ENCODE results near the gene SLC20A1.
"Not testable (repeated sequence)": the region's sequence is repeated elsewhere in the genome, so short reads cannot be mapped to it uniquely, and the experiment has no call there.

Gene SLC20A1, protein sequence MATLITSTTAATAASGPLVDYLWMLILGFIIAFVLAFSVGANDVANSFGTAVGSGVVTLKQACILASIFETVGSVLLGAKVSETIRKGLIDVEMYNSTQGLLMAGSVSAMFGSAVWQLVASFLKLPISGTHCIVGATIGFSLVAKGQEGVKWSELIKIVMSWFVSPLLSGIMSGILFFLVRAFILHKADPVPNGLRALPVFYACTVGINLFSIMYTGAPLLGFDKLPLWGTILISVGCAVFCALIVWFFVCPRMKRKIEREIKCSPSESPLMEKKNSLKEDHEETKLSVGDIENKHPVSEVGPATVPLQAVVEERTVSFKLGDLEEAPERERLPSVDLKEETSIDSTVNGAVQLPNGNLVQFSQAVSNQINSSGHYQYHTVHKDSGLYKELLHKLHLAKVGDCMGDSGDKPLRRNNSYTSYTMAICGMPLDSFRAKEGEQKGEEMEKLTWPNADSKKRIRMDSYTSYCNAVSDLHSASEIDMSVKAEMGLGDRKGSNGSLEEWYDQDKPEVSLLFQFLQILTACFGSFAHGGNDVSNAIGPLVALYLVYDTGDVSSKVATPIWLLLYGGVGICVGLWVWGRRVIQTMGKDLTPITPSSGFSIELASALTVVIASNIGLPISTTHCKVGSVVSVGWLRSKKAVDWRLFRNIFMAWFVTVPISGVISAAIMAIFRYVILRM

DNA sequence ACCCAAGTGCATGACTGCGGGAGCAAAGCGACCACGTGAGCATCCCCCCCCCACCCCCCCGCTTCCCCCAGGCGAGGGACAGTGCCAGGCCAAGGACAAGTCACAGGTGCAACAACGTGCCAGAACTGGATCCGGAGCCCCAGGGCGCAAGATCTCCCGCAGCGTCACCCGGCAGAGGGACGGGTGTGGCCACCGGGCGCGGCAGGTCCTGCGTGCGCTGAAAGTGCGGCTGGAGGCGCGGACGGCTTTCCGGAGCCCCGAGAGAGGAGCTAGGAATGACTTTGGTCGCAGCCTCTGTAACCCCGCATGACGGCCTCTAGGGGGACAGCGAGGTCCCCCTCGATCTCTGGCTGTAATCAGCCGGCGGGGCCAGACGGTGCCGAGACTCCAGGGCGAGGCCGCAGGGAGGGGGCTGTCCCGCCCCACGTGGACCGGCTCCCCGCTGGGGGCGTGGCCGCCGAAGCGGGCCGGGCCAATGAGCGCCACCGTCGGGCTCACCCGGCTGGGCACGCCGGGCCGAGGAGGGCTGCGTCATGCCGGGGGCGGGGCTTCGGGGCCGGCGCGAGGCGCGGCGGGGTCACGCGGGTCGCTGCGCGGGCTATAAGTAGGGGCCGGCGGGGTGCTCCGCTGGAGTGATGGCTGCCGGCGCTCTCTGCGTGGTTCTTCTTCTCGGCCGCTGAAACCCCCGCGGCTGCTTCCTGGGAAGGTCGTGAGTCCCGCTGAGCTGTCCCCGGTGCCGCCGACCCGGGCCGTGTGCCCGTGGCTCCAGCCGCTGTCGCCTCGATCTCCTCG lies at the start of gene SLC20A1:
SLC20A1 (plus strand) TSS at position 630 of the 792 bp plus-strand sequence. CDS start 890 bp downstream, outside the sequence.
- DNase-seq, result peak; percentile 93

- no peak for DNase-seq
Observed at GRCh38 chr2:112597537-112598322, 48.0 kb upstream of the SLC20A1 start.

- DNase-seq, result no peak
Observed at GRCh38 chr2:112600634-112601033, 45.1 kb upstream of the SLC20A1 start.

DNA sequence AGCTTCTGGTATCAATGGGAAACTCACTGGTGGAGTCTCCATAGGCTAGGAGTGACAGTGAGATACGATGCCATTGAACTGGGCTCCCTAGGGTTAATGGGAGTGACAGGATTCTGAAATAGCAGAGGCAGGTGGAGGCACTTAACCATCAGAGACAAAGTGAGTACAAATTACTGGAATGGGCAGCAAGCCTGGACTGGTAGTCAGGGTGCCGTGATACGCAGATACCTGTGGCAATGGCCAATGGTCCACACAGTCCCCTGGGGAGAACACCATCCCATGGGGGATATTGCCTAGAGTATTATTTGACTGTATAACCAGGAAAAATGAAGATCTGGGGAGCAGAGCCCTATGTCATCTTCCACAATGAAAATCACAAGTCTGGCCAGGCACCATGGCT lies 44.0 kb upstream of the SLC20A1 start:
- no peak for DNase-seq

DNA sequence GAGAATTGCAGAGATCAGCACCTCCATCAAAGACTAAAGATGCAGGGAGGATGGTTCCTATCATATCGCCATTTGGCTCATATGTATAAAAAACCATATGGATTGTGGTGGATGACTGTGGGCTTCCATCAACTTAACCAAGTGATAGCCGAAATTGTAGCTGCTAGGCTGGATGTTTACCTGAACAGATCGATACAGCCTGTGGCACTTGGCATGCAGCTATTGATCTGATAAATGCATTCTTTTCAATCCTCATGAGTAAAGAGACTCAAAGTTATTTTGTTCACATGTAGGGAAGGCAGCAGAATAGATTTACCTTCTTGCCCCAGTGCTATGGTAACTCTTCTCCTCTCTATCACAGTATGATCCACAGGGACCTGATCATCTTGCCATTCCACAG lies 42.8 kb upstream of the SLC20A1 start:
- DNase-seq, result no peak

- DNase-seq, result no peak
Observed at GRCh38 chr2:112603731-112604130, 42.0 kb upstream of the SLC20A1 start.

GRCh38 chr2:112604952-112605351 lies 40.8 kb upstream of the SLC20A1 start:
- no peak for DNase-seq

- no peak for DNase-seq
Observed at GRCh38 chr2:112605926-112606325, 39.8 kb upstream of the SLC20A1 start.

DNA sequence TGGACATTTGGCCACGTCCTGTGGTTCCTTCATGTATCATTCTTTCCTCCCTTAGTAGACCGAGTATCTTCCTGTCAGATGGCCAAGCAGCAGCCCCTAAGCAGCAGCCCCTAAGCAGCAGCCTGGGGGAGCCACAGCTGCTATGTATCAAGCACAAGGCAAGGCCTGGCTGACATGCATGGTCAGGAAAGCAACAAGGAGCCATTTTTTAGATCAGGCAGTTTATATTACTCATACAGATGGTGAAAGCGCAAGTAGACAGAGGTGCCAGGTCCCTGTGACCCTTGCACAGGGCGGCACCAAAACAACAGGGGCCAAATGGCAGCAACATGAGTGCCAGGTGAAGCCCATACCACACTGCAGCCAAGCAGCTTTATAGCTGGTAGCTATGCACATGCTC lies 39.2 kb upstream of the SLC20A1 start:
- no peak for DNase-seq

DNA sequence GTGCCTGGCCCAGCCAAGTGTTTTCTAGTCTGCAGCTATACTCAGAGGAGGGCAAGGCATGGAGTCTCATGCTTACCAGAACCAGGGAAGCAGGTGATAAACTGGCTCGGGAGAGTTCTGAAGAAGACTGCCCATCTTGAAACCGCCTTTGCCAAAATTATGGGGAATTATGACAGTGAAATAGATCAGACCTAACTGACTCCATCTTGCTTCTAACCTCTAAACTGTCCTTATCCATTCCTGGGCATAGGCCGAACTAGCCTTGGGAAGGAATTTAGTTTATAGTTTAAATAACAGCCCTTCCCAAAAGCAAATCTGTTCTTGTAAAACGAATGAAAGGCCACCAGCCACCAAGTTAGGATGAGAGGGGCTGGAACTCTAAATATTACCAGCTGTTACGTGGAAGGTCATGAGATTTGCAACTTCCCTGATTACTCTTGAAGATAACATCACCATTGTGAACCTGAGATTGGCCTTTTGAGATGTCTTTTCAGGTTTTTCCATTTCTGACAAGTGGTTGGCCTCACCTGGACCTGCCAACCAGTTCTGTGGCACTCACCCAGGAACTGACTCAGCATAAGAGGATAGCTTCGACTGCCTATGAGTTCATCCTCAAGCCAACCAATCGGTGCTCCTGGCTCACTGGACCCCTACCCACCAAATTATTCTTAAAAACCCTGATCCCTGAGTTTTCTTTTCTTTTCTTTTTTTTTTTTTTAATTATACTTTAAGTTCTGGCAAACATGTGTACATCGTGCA lies 37.9 kb upstream of the SLC20A1 start:
- DNase-seq, result no peak

DNA sequence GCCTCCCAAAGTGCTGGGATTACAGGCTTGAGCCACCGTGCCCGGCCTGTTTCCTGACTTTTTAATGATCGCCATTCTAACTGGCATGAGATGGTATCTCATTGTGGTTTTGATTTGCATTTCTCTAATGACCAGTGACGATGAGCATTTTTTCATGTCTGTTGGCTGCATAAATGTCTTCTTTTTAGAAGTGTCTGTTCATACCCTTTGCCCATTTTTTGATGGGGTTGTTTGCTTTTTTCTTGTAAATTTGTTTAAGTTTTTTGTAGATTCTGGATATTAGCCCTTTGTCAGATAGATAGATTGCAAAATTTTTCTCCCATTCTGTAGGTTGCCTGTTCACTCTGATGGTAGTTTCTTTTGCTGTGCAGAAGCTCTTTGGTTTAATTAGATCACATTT lies 36.4 kb upstream of the SLC20A1 start:
- DNase-seq, result not testable (repeated sequence)

GRCh38 chr2:112612283-112612682 lies 33.5 kb upstream of the SLC20A1 start:
- not testable (repeated sequence) for DNase-seq

DNA sequence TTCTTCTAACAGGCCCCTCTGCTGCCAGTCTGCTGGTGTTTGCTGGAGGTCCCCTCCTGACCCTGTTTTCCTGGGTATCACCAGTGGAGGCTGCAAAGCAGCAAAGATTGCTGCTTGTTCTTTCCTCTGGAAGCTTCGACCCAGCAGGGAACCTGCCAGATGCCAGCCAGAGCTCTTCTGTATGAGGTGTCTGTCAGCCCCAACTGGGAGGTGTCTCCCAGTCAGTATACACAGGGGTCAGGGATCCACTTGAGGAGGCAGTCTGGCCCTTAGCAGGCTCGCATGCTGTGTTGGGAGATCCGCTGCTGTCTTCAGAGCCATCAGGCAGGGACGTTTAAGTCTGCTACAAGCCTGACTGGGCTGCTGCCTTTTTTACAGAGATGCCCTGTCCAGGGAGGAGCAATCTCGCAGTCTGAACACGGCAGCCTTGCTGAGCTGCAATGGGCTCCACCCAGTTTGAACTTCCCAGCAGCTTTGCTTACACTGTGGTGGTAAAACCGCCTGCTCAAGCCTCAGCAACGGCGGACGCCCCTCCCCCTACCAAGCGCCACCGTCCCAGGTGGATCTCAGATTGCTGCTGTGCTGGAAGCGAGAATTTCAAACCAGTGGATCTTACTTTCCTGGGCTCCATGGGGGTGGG lies 31.4 kb upstream of the SLC20A1 start:
- DNase-seq, result peak; percentile 80

DNA sequence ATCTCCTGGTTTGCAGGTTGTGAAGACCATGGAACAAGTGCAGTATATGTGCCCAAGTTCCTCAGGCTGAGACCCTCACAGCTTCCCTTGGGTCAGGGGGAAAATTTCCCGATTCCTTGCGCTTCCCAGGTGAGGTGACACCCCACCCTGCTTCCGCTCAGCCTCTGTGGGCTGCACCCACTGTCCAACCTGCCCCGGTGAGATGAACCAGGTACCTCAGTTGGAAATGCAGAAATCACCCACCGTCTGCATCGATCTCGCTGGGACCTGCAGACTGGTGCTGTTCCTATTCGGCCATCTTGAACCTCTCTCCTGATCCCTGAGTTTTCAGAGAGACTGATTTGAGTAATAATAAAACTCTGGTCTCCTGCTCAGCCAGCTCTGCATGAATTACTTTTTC lies 30.7 kb upstream of the SLC20A1 start:
- DNase-seq, result no peak

DNA sequence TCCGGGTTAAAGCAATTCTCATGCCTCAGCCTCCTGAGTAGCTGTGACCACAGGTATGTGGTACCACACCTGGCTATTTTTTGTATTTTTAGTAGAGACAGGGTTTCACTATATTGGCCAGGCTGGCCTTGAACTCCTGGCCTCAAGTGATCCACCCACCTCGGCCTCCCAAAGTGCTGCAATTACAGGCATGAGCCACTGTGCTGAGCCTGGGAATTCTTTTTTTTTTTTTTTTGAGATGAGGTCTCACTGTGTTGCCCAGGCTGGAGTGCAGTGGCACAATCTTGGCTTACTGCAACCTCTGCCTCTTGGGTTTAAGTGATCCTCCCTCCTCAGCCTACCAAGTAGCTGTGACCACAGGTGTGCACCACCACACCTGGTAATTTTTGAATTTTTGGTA lies 29.9 kb upstream of the SLC20A1 start:
- not testable (repeated sequence) for DNase-seq

DNA sequence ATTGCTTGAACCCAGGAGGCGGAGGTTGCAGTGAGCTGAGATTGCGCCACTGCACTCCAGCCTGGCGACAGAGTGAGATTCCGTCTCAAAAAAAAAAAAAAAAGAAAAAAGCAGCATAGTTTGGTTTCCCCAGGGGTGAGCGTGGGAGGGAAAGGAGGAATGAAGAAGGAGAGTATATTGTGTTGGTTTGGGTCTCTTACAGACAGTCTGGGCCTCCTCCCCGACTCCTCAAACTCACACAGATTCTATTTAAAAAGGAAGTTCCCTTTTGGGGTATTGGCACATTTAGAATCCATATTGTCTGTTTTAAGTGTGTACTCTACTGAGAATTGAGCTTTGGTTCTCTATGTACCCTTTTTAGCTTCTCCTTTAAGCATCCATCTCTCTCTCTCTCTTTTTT lies 27.4 kb upstream of the SLC20A1 start:
- DNase-seq, result no peak

DNA sequence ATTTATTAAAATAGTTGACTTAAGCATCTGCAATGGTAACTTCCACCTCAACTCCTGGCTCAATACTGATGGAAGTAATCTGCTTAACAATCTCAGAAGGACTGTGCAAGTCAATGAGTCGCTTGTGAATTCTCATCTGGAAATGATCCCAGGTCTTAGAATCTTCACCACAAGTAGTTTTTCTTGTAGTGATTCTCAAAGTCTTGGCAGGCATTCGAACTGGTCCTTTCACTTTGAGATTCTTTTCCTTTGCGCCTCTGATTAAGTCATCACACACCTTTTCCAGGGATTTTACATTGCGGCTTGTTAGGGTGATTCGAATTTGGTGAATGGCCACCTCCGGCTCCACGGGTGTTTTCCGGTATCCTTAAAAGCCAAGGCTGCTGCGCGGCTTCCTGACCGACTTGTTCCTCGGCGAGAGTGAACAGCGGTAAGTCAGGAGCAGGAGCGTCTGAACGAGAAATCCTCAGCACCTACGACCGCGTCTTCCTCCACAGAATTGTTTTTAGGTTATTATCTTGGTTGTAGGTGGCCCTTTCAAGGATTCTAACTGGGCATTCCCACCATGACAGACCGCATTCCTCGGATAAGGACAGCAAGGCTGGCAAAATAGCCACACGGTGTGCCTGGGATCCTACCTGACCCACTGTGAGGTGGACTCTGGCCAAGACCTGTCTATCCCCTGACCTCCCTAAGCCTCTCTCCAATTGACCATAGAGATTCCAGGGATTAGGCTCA lies 23.8 kb upstream of the SLC20A1 start:
- no peak for DNase-seq

DNA sequence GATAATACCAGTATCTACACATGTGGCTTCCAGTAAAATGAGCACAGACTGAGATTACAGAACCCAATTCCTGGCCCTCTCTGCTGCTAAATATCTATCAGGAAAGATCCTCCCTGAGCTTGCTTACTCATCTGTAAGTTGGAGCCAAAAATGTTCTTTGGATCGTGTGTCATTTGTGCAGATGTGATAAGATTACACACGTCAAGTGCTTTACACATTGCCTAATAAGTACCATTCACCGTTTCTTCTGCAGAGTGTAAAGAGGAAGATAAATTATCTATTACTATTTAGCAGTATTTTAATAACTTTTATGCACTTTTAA lies 23.2 kb upstream of the SLC20A1 start:
- DNase-seq, result no peak

DNA sequence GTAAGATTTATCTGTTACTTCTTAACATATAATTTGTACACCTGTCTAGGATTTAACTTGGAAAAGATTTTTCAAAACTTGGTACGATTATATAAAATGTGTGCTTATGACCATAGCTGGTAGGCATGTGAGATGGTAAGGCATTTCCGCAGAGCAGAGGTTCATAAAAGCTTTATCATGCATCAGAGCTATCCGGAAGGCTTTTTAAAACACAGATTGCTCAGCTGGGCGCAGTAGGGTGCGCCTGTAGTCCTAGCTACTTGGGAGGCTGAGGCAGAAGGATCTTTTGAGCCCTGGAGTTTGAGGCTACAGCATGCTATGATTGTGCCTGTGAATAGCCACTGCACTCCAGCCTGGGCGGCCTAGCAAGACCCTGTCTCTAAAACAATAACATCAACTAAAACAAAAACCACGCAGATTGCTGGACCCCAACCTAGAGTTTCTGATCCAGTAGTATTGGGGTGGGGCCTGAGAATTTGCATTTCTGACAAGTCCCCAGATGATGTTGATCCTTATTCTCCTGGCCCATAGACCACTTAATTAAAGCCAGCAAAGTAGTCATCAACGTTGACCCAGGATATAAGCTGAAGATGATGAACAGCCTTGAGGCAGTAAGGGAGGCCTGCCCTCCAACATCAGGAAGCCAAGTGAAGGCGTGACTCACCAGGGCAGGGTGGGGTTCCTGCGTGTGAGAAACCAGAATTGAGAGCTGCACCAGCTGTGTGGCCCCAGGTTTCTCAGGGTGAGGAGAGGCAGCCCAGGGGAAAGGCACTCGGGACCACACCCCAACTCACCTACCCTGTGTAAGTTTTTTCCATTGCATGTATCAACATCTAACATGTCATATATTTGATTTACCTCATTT lies 21.6 kb upstream of the SLC20A1 start:
- no peak for DNase-seq

Data from NCI-H510A treated with DMSO at 0.1 percent for 48 hours (cell line).